ENCODE measurements around the gene CFAP65. TPM values are rescaled to one million over a fixed set of nuclear protein-coding genes. Genes with fewer than 3 reads are reported as not detected.

Gene CFAP65
- total and polyA plus RNA-seq, 2 of the 13 experiments (the other 11 are each of a cell fraction or from before 2014, with no cell fraction given), result 0.05 TPM; not detected in 1

- TF ChIP-seq ZNF646 (CRISPR knock-in tag; IDR thresholded peaks at IDR 0.05) (no peak), HOXA9 (CRISPR knock-in tag; IDR thresholded peaks at IDR 0.05; ENCODE audit: borderline replicate concordance) (no peak), ATF1 (CRISPR knock-in tag; IDR thresholded peaks at IDR 0.05) (no peak), CENPBD1 (CRISPR knock-in tag; IDR thresholded peaks at IDR 0.05; ENCODE audit: borderline replicate concordance, low read depth) (no peak), HHEX (CRISPR knock-in tag; IDR thresholded peaks at IDR 0.05) (peak; percentile 98), ZNF275 (CRISPR knock-in tag; IDR thresholded peaks at IDR 0.05; ENCODE audit: borderline replicate concordance) (no peak), ZNF607 (CRISPR knock-in tag; IDR thresholded peaks at IDR 0.05; ENCODE audit: borderline replicate concordance) (no peak), SPEN (CRISPR knock-in tag; IDR thresholded peaks at IDR 0.05; ENCODE audit: low read depth) (no peak), AFF4 (CRISPR knock-in tag; IDR thresholded peaks at IDR 0.05) (no peak), ZNF382 (CRISPR knock-in tag; IDR thresholded peaks at IDR 0.05; ENCODE audit: borderline replicate concordance) (no peak), ETV5 (CRISPR knock-in tag; IDR thresholded peaks at IDR 0.05; ENCODE audit: borderline replicate concordance) (no peak; the same call in 1 of the 2 replicates), NFIC (IDR thresholded peaks at IDR 0.05; ENCODE audit: low read length) (peak; percentile 82; the same call in 1 of the 2 replicates), ZNF878 (CRISPR knock-in tag; IDR thresholded peaks at IDR 0.05) (no peak)
- TF ChIP-seq, protein P1, sequence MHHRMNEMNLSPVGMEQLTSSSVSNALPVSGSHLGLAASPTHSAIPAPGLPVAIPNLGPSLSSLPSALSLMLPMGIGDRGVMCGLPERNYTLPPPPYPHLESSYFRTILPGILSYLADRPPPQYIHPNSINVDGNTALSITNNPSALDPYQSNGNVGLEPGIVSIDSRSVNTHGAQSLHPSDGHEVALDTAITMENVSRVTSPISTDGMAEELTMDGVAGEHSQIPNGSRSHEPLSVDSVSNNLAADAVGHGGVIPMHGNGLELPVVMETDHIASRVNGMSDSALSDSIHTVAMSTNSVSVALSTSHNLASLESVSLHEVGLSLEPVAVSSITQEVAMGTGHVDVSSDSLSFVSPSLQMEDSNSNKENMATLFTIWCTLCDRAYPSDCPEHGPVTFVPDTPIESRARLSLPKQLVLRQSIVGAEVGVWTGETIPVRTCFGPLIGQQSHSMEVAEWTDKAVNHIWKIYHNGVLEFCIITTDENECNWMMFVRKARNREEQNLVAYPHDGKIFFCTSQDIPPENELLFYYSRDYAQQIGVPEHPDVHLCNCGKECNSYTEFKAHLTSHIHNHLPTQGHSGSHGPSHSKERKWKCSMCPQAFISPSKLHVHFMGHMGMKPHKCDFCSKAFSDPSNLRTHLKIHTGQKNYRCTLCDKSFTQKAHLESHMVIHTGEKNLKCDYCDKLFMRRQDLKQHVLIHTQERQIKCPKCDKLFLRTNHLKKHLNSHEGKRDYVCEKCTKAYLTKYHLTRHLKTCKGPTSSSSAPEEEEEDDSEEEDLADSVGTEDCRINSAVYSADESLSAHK (CRISPR knock-in tag; IDR thresholded peaks at IDR 0.05; ENCODE audit: borderline replicate concordance), result no peak
Observed at GRCh38 chr2:219071131-219071816, 30.0 kb upstream of the CFAP65 start (continued).

All from HepG2 (cell line).